GM18520 (cell line): ENCODE results near the gene CTNS.
"Not testable (repeated sequence)": the region's sequence is repeated elsewhere in the genome, so short reads cannot be mapped to it uniquely, and the experiment has no call there.

ENCODE experiments used
- ATAC-seq: cut with Tn5 transposase; IDR thresholded peaks from one replicate; pipeline ENCODE4 v1.9.1; 2021; ENCODE audit not compliant: unreplicated experiment

Gene CTNS

GRCh38 chr17:3681565-3681964 is 45.0 kb downstream of the CTNS start:
- no peak for ATAC-seq

GRCh38 chr17:3682033-3682432 is 45.5 kb downstream of the CTNS start:
- no peak for ATAC-seq

- no peak for ATAC-seq
Observed at GRCh38 chr17:3683054-3683511, 46.5 kb downstream of the CTNS start.

- ATAC-seq = no peak
Observed at GRCh38 chr17:3685174-3685573, 48.6 kb downstream of the CTNS start.

GRCh38 chr17:3688027-3688553 is 51.5 kb downstream of the CTNS start:
- no peak for ATAC-seq

GRCh38 chr17:3688852-3689261 is 52.3 kb downstream of the CTNS start:
- ATAC-seq = no peak

- ATAC-seq = no peak
Observed at GRCh38 chr17:3689262-3690093, 52.9 kb downstream of the CTNS start.

GRCh38 chr17:3690094-3690715 is 53.6 kb downstream of the CTNS start:
- ATAC-seq = no peak

GRCh38 chr17:3691617-3692067 is 55.1 kb downstream of the CTNS start:
- no peak for ATAC-seq

- ATAC-seq = no peak
Observed at GRCh38 chr17:3692346-3692745, 55.8 kb downstream of the CTNS start.

GRCh38 chr17:3693141-3693540 is 56.6 kb downstream of the CTNS start:
- no peak for ATAC-seq

GRCh38 chr17:3693829-3694231 is 57.3 kb downstream of the CTNS start:
- peak; percentile 68 for ATAC-seq

- no peak for ATAC-seq
Observed at GRCh38 chr17:3695129-3695722, 58.7 kb downstream of the CTNS start.

- no peak for ATAC-seq
Observed at GRCh38 chr17:3695723-3696411, 59.3 kb downstream of the CTNS start, which contains the start of gene P2RX5. Gene P2RX5 (minus strand): TSS chr17:3696155. CDS start chr17:3696005, 150 bp downstream.

- ATAC-seq = no peak
Observed at GRCh38 chr17:3697103-3697476, 60.5 kb downstream of the CTNS start.

GRCh38 chr17:3698139-3698538 is 61.6 kb downstream of the CTNS start:
- no peak for ATAC-seq

- ATAC-seq = no peak
Observed at GRCh38 chr17:3699951-3700350, 63.4 kb downstream of the CTNS start.

- ATAC-seq = not testable (repeated sequence)
Observed at GRCh38 chr17:3702041-3702539, 65.5 kb downstream of the CTNS start.

GRCh38 chr17:3704931-3705717 is 68.6 kb downstream of the CTNS start:
- no peak for ATAC-seq

GRCh38 chr17:3705718-3705984 is 69.1 kb downstream of the CTNS start:
- ATAC-seq = not testable (repeated sequence)
